Endothelial cell of coronary artery (primary cell): ENCODE results near the gene TIA1. TPM values are rescaled to one million over a fixed set of nuclear protein-coding genes. Genes with fewer than 3 reads are reported as not detected.

ENCODE experiments used
- total RNA-seq: library from RNA; depleted of rRNA; stranded (reverse); fragments of >200 nt; gene quantifications from 2 replicates; pipeline ENCODE4 v1.2.3, GENCODE V29; 2014

The TIA1 gene
- 137 and 162 TPM in 2 replicates for total RNA-seq

DNA sequence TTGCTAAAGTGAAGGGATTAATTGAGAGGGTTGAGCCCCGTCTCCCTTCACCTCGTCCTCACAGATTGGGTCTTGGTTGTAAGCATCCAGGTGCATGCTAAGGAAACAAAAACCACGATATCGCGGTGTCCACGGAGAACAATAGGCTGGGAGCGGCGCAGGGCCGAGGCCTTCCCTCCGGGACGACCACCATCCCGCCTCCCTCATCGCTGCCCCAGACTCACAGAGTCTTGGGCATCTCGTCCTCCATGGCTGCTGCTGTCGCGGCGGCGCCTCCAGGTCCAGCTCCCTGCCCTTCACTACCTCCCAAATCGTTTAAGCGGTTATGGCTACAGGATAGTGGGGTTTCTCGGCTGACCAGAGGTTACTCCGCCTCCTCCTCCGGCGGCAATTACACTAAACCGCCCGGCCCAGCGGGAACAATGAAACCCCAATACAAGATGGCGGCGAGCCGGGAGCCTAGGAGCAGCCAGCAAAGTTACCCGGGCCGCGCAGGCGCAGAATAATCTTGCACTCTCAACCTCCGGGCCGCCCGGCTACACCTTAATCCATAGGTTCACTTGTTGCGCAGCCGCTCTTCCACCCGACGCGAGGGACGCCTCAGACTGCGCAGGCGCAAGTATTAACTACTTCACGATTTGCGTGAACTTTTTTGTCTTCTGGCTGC is at the start of gene TIA1:
Gene TIA1, minus strand, starts transcription at position 448 of the 667 bp plus-strand sequence. Its CDS starts 198 bp downstream, at position 250.

GRCh38 chr2:70190418-70191243 is 57.8 kb downstream of the TIA1 start, which contains the start of gene C2orf42:
C2orf42 (minus strand) TSS chr2:70191019; CDS start chr2:70181985, 9,034 bp downstream.

Other genes with a start within 250 kb of the TIA1 start
- 29.7 and 44.0 TPM in 2 replicates for gene PCBP1, start 161.2 kb downstream of the TIA1 start, total RNA-seq
- gene C2orf42, start 57.6 kb downstream of the TIA1 start, total RNA-seq, result 10.6 and 15.1 TPM in 2 replicates
- 20.2 and 35.8 TPM in 2 replicates for gene PCYOX1, start 9.5 kb upstream of the TIA1 start, total RNA-seq
- 204 and 279 TPM in 2 replicates for gene SNRPG, start 45.1 kb upstream of the TIA1 start, total RNA-seq
- 23.3 and 36.4 TPM in 2 replicates for gene FAM136A, start 53.4 kb upstream of the TIA1 start, total RNA-seq